OCI-LY3 (cell line): ENCODE data around the gene PCSK5.

Experiments
- H2AFZ ChIP-seq: fragments of 200-600, 300-600 bp; shearing (Covaris generic); 2 replicates; pipeline ENCODE4 v1.6.0; 2014; ENCODE audit warnings: antibody characterized with exemption, low read depth, low read length
- H3K27ac ChIP-seq: fragments of 200-600, 300-600 bp; sonication (generic); 2 replicates; pipeline ENCODE4 v1.5.1; 2014; ENCODE audit warnings: mild to moderate bottlenecking, low read length, moderate library complexity, mixed read lengths
- H3K27me3 ChIP-seq: fragments of 200-600, 300-600 bp; sonication (generic); 2 replicates; pipeline ENCODE4 v1.6.1; 2014; ENCODE audit warnings: low read depth, low read length, mixed read lengths
- H3K36me3 ChIP-seq: fragments of 200-600, 300-600 bp; sonication (generic); replicated peaks from 2 replicates; pipeline ENCODE3; 2014; ENCODE audit warnings: low read depth, low read length, mixed read lengths
- H3K4me1 ChIP-seq: fragments of 300-600, 200-600 bp; sonication (generic); 2 replicates; pipeline ENCODE4 v1.6.1; 2014; ENCODE audit warnings: low read length, mixed read lengths
- H3K4me2 ChIP-seq: fragments of 200-600, 300-600 bp; sonication (generic); 2 replicates; pipeline ENCODE4 v1.6.1; 2014; ENCODE audit warnings: low read length, mixed read lengths
- H3K4me3 ChIP-seq: fragments of 300-600, 200-600 bp; sonication (generic); 2 replicates; pipeline ENCODE4 v1.5.1; 2014; ENCODE audit warnings: antibody characterized with exemption, mild to moderate bottlenecking, low read length, moderate library complexity
- H3K79me2 ChIP-seq: fragments of 300-600, 200-600 bp; shearing (Covaris generic); 2 replicates; pipeline ENCODE4 v1.6.1; 2014; ENCODE audit warnings: mild to moderate bottlenecking, low read length, mixed read lengths
- H3K9ac ChIP-seq: fragments of 300-600, 200-600 bp; shearing (Covaris generic); 2 replicates; pipeline ENCODE4 v1.6.0; 2014; ENCODE audit warnings: mild to moderate bottlenecking, low read length, moderate library complexity
- H3K9me3 ChIP-seq: fragments of 200-600, 300-600 bp; shearing (Covaris generic); 2 replicates; pipeline ENCODE4 v1.6.1; 2014; ENCODE audit warnings: low read length, mixed read lengths; ENCODE audit not compliant: insufficient read depth
- H4K20me1 ChIP-seq: fragments of 200-600, 300-600 bp; sonication (generic); 2 replicates; pipeline ENCODE4 v1.6.1; 2016; ENCODE audit warnings: low read length, mixed read lengths; ENCODE audit not compliant: insufficient read depth
- EZH2phosphoT487 ChIP-seq: fragments of 200-600 bp; shearing (Covaris generic); IDR thresholded peaks from 2 replicates; pipeline ENCODE4 v1.6.1; 2018; ENCODE audit warnings: antibody characterized with exemption, mixed run types, low read depth
- TF ChIP-seq, protein P1 (sequence below): fragments of 200-600, 300-600 bp; sonication (generic); IDR thresholded peaks from 2 replicates; pipeline ENCODE4 v1.5.1; 2014; ENCODE audit warnings: antibody characterized with exemption, low read length, low read depth

PCSK5 gene

DNA sequence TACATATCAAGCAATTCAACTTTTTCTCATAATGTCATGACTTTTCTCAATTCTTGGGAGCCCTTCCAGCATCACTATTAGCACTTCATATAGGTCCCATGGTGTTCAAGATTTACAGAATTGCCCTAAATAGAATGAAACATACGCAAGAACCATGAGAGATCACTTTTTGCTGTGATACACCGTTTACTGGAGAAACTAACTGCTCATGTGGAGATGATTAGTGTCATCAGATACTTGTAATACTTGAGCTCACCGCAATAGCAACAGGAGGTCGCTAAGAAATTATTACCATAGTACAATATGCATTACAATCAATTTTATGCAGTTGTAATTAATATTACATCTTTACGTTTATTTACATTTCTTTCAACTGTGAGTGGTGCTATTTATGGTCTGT lies 4.8 kb upstream of the PCSK5 start:
- Histone ChIP-seq H3K36me3 (no peaks in the 10 kb centered on the region), H3K9me3 (no peaks in the 10 kb centered on the region), H3K4me2 (no peak overlapping the region), H3K79me2 (no peaks in the 10 kb centered on the region), H3K4me1 (no peaks in the 10 kb centered on the region), H3K27me3 (no peaks in the 10 kb centered on the region), H4K20me1 (no peaks in the 10 kb centered on the region), H2AFZ (no peak overlapping the region), H3K4me3 (no peak overlapping the region), H3K9ac (no peak overlapping the region), H3K27ac (no peak overlapping the region)
- no peak for TF ChIP-seq EZH2phosphoT487
- TF ChIP-seq, protein P1, sequence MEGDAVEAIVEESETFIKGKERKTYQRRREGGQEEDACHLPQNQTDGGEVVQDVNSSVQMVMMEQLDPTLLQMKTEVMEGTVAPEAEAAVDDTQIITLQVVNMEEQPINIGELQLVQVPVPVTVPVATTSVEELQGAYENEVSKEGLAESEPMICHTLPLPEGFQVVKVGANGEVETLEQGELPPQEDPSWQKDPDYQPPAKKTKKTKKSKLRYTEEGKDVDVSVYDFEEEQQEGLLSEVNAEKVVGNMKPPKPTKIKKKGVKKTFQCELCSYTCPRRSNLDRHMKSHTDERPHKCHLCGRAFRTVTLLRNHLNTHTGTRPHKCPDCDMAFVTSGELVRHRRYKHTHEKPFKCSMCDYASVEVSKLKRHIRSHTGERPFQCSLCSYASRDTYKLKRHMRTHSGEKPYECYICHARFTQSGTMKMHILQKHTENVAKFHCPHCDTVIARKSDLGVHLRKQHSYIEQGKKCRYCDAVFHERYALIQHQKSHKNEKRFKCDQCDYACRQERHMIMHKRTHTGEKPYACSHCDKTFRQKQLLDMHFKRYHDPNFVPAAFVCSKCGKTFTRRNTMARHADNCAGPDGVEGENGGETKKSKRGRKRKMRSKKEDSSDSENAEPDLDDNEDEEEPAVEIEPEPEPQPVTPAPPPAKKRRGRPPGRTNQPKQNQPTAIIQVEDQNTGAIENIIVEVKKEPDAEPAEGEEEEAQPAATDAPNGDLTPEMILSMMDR, result no peak

DNA sequence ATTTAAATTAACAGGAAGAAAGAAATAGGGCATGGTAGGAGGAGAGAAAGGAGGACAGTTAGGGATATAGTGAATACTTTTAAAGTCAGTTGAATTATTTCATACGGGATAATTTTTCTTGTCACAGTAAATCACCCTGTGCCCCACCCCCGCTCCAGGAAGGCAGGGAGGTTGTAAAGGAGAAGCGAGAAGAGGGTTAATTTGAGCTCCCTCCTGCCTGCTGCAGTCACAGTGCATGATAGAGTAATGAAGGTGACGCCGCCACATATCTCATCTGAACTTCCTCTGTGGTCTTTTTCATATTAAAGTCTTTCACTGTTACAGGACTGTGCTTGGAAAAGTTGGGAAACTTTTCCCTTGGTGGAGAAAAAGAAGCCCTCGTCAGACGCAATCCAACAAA lies 896 bp upstream of the PCSK5 start:
- no peak for TF ChIP-seq EZH2phosphoT487
- TF ChIP-seq, protein P1, result no peak

DNA sequence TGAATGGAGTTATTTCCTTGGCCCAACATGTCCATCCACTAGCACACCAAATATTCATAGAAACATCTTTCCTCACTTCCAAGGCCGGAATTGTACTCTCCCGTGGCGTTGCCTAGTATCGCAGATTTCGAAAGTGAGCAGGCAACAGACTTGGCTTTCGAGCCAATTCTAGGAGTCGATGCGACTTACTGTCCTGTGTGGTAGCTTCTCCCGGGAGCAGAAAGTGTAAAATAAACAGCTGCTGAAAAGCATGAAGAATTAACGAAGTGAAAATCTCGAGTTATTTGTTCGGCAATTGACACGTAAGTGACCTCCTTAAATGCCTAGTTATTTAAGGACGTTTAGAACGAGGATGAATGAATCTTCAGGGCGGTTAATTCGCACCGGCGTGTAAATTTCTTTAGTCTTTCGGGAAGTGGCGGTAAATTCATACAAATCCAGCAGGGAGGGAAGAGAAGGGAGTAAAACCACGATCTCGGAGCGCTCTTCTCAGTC lies 449 bp upstream of the PCSK5 start:
- Histone ChIP-seq H3K27ac (no peak overlapping the region), H3K36me3 (no peaks in the 10 kb centered on the region), H3K4me1 (no peaks in the 10 kb centered on the region), H3K27me3 (no peaks in the 10 kb centered on the region), H4K20me1 (no peaks in the 10 kb centered on the region), H3K79me2 (no peaks in the 10 kb centered on the region), H3K4me2 (no peak overlapping the region), H2AFZ (no peak overlapping the region), H3K9ac (no peak overlapping the region), H3K9me3 (no peaks in the 10 kb centered on the region), H3K4me3 (no peak overlapping the region)
- TF ChIP-seq, protein P1, result no peak

More for the DNA sequence above, 896 bp upstream of the PCSK5 start:
- Histone ChIP-seq H2AFZ (no peak overlapping the region), H3K9me3 (no peaks in the 10 kb centered on the region), H3K4me1 (no peaks in the 10 kb centered on the region), H4K20me1 (no peaks in the 10 kb centered on the region), H3K4me2 (no peak overlapping the region), H3K27ac (no peak overlapping the region), H3K27me3 (no peaks in the 10 kb centered on the region), H3K9ac (no peak overlapping the region), H3K4me3 (no peak overlapping the region), H3K79me2 (no peaks in the 10 kb centered on the region), H3K36me3 (no peaks in the 10 kb centered on the region)

DNA sequence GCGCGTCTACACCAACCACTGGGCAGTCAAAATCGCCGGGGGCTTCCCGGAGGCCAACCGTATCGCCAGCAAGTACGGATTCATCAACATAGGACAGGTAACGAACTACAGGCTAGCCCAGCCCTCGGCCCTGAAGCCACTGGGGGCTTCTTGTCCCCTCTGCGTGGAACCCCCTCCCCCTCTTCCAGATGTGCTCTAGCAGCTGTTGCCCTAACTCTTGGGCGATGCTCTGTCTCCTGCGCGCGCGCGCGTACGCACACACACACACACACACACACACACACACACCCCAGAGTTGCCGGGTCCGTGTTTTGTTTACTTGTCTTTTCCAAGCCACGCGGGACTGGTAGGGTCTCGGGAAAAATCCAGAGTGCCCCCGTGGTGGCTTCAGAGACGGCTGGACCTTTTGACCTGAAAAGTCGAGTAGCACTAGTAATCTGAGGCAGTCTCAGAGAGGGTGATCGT lies 836 bp downstream of the PCSK5 start:
- Histone ChIP-seq H3K4me1 (no peaks in the 10 kb centered on the region), H3K27me3 (no peaks in the 10 kb centered on the region), H2AFZ (no peak overlapping the region), H3K9ac (no peak overlapping the region), H3K9me3 (no peaks in the 10 kb centered on the region), H3K36me3 (no peaks in the 10 kb centered on the region), H3K79me2 (no peaks in the 10 kb centered on the region), H3K4me2 (no peak overlapping the region), H3K4me3 (no peak overlapping the region), H4K20me1 (no peaks in the 10 kb centered on the region), H3K27ac (no peak overlapping the region)
- TF ChIP-seq EZH2phosphoT487, result no peak
- TF ChIP-seq, protein P1, result no peak
